ENCODE measurements around the gene CELF5. TPM values are rescaled to one million over a fixed set of nuclear protein-coding genes. Genes with fewer than 3 reads are reported as not detected.

CELF5 gene
- total and polyA plus RNA-seq, 7 donors = under 0.01 to 1.1 (median 0.37) TPM; not detected in 1

DNA sequence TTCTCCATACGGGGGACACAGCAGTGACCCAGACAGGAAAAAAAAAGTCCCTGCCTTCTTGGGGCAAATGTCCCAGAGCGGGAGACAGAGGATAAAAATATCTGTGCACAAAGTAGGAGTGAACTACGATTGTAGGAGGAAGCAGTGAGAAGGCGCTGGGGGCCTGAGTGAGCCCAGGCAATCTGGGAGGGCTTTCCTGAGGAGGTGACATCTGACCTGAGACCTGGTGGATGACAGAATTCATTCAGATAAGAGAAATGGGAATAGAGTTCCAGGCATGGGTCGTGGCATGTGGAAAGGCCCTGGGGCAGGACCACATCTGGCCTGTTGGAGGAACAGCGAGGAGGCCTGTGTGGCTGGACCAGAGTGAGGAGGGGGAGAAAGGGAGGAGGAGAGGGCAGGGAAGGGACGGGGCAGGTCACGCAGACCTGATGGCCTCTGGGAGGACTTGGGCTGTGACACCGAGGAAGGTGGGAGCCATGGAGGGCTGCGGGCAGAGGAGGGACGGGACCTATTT, 91.7 kb downstream of the CELF5 start:
- no peaks in the 10 kb centered on the region for H3K36me3 ChIP-seq
- H3K9me3 ChIP-seq = no peaks in the 10 kb centered on the region
- intact Hi-C loops (cut with DNase I) = no loop called here
- no peak overlapping the region for H3K27ac ChIP-seq
- H3K4me1 ChIP-seq = no peaks in the 10 kb centered on the region
- no peak for TF ChIP-seq POLR2AphosphoS5 (IDR thresholded peaks at IDR 0.05)
- no peak for TF ChIP-seq POLR2A (IDR thresholded peaks at IDR 0.05)
- TF ChIP-seq, protein P1, sequence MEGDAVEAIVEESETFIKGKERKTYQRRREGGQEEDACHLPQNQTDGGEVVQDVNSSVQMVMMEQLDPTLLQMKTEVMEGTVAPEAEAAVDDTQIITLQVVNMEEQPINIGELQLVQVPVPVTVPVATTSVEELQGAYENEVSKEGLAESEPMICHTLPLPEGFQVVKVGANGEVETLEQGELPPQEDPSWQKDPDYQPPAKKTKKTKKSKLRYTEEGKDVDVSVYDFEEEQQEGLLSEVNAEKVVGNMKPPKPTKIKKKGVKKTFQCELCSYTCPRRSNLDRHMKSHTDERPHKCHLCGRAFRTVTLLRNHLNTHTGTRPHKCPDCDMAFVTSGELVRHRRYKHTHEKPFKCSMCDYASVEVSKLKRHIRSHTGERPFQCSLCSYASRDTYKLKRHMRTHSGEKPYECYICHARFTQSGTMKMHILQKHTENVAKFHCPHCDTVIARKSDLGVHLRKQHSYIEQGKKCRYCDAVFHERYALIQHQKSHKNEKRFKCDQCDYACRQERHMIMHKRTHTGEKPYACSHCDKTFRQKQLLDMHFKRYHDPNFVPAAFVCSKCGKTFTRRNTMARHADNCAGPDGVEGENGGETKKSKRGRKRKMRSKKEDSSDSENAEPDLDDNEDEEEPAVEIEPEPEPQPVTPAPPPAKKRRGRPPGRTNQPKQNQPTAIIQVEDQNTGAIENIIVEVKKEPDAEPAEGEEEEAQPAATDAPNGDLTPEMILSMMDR (IDR thresholded peaks at IDR 0.05) = no peak
- TF ChIP-seq EP300 (IDR thresholded peaks at IDR 0.05) = no peak
- no peak for DNase-seq
- WGBS, 2 donors = 80 to 86% methylated on average over 11 of the region's 11 CpGs
- H3K27me3 ChIP-seq = peaks cover 10 to 92% (median 62%) of the 10 kb centered on the region in 3 donors
- no peak overlapping the region for H3K4me3 ChIP-seq

- no peak for TF ChIP-seq EP300 (IDR thresholded peaks at IDR 0.05)
- no peak for TF ChIP-seq POLR2A (IDR thresholded peaks at IDR 0.05)
- no peak for TF ChIP-seq POLR2AphosphoS5 (IDR thresholded peaks at IDR 0.05)
- TF ChIP-seq, protein P1 (IDR thresholded peaks at IDR 0.05) = no peak
- intact Hi-C loops (cut with DNase I) = no loop called here
- H3K4me3 ChIP-seq = no peak overlapping the region
- peaks cover 10 to 90% (median 58%) of the 10 kb centered on the region in 3 donors for H3K27me3 ChIP-seq
- H3K27ac ChIP-seq = no peak overlapping the region
- 77 to 86% methylated on average over 5 of the region's 5 CpGs for WGBS, 2 donors
- H3K36me3 ChIP-seq = no peaks in the 10 kb centered on the region
- no peaks in the 10 kb centered on the region for H3K9me3 ChIP-seq
- no peaks in the 10 kb centered on the region for H3K4me1 ChIP-seq
- DNase-seq = no peak
Measured at GRCh38 chr19:3316659-3317207, 92.3 kb downstream of the CELF5 start.

DNA sequence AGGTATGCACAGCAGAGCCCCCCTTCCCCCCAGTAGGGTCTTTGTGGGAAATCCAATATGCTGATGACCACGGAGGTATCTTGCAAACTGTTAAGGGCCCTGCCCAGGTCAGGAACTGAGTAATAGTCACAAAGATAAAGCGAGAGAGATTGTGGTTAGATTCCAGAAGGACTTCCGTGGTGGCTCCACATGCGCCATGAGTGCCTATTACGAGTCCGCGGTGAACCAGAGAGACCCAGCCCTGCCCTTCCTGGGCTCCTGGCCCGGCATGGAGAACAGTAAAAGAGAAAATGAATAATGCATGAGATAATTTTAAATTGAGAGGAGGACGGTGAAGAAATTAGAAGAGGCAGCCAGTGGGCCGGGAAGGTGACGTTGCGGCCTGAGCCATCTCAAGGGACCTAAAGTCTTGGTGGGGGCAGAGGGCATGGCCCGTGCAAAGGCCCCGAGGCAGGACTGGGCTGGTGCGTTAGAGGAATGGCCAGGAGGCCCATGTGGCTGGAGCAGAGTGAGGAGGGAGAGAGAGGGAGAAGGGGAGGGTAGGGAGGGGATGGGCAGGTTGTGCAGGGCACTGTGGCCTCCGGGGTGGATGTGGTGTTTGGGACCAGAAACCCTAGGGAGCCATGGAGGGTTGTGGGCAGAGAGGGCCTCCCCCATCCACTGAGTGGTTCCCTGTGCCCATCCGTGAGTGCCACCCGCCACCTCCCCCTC, 95.3 kb downstream of the CELF5 start:
- Histone ChIP-seq H3K4me3 (no peak overlapping the region), H3K27ac (no peak overlapping the region), H3K27me3 (peaks cover 2 to 59% (median 28%) of the 10 kb centered on the region in 3 donors), H3K9me3 (no peaks in the 10 kb centered on the region), H3K4me1 (no peaks in the 10 kb centered on the region), H3K36me3 (no peaks in the 10 kb centered on the region)
- intact Hi-C loops (cut with DNase I) = loop anchor here (10.0 kb wide), 1 partner anchor 295 kb away; no protein-coding TSS in a partner anchor
- WGBS, 2 donors = 40 to 64% methylated on average over 18 of the region's 18 CpGs
- TF ChIP-seq, protein P1 (IDR thresholded peaks at IDR 0.05) = no peak
- TF ChIP-seq POLR2A (IDR thresholded peaks at IDR 0.05) (no peak), EP300 (IDR thresholded peaks at IDR 0.05) (no peak), POLR2AphosphoS5 (IDR thresholded peaks at IDR 0.05) (no peak)
- no peak for DNase-seq

GRCh38 chr19:3320354-3320670, 95.9 kb downstream of the CELF5 start:
- H3K9me3 ChIP-seq = no peaks in the 10 kb centered on the region
- H3K27me3 ChIP-seq = peaks cover 0 to 54% (median 23%) of the 10 kb centered on the region in 3 donors
- no peaks in the 10 kb centered on the region for H3K4me1 ChIP-seq
- peak; percentile 53 for DNase-seq
- 62 to 64% methylated on average over 29 of the region's 29 CpGs for WGBS, 2 donors
- no peak for TF ChIP-seq EP300 (IDR thresholded peaks at IDR 0.05)
- TF ChIP-seq POLR2AphosphoS5 (IDR thresholded peaks at IDR 0.05) = no peak
- TF ChIP-seq, protein P1 (IDR thresholded peaks at IDR 0.05) = no peak
- no peak overlapping the region for H3K4me3 ChIP-seq
- H3K36me3 ChIP-seq = no peaks in the 10 kb centered on the region
- no peak overlapping the region for H3K27ac ChIP-seq
- intact Hi-C loops (cut with DNase I) = loop anchor here (10.0 kb wide), 1 partner anchor 294 kb away; no protein-coding TSS in a partner anchor

All from sigmoid colon (tissue), 7 donors.